ENCODE results near the gene BABAM2. TPM values are rescaled to one million over a fixed set of nuclear protein-coding genes. Genes with fewer than 3 reads are reported as not detected.

BABAM2 gene
- total and polyA plus RNA-seq, 9 of the 15 experiments (the other 6 are each of a cell fraction or from before 2014, with no cell fraction given): 10.9 to 37.4 (median 25.6) TPM

DNA sequence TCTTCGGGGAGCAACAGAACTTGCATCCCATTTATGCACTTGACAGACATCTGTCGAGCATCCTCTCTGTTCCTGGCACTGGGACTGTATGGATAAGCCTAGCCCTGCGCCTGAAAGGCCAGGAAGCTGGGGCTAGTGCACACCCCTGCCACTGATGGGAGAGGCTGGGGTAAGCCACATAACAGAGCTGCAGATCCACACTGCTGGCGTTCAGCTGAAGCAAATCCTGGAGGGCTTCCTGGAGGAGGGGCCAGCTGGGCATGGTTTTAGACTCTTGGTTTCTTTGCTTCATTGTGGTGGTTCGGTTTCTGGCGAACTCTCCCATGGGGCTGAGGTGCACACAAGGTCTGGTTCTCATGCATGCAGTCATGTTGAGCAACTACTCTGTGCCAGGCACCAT is 456.7 kb downstream of the BABAM2 start:
- Histone ChIP-seq H3K4me2 (ENCODE audit: insufficient read depth, low read length) (no peak overlapping the region), H3K27me3 (ENCODE audit: control insufficient read depth in 2 of 2, insufficient read depth in 2 of 2, low read length in 2 of 2) (no peaks in the 10 kb centered on the region), H3K9me3 (replicated peaks; ENCODE audit: control insufficient read depth, insufficient read depth, low read depth, low read length) (no peaks in the 10 kb centered on the region), H3K4me1 (replicated peaks in 1 of 2; ENCODE audit: control insufficient read depth in 2 of 2, insufficient read depth in 2 of 2, low read length in 2 of 2) (peaks cover 15 to 46% of the 10 kb centered on the region in 2 experiments), H3K27ac (ENCODE audit: extremely low read depth, low read depth, low read length) (no peak overlapping the region), H3K79me2 (ENCODE audit: control insufficient read depth, insufficient read depth, low read length) (no peaks in the 10 kb centered on the region), H4K20me1 (replicated peaks; ENCODE audit: control insufficient read depth, insufficient read depth, low read length) (no peaks in the 10 kb centered on the region), H3K9me1 (ENCODE audit: control insufficient read depth, insufficient read depth, low read length) (no peaks in the 10 kb centered on the region), H2AFZ (ENCODE audit: low read depth, low read length) (no peak overlapping the region), H3K36me3 (ENCODE audit: control insufficient read depth, insufficient read depth, low read length) (no peaks in the 10 kb centered on the region), H3K9ac (ENCODE audit: insufficient read depth in 1 of 2, low read depth in 2 of 2, low read length in 2 of 2) (no peak overlapping the region), H3K4me3 (no peak overlapping the region)
- no peak for ATAC-seq
- in situ Hi-C loops (cut with MboI) (no loop called here), intact Hi-C loops (cut with micrococcal nuclease) (no loop called here)
- DNase-seq (ENCODE audit: extremely low read depth in 1 of 4, low spot score in 3 of 4): no peak
- no peak for FAIRE-seq
- ChIA-PET POLR2A (no interaction called here), CTCF (ENCODE audit: low intra/inter-chr PET ratio) (no interaction called here)
- BruUV-seq (replicated peaks): no TSS peak
- WGBS (ENCODE audit: insufficient coverage, low coverage, missing lambda C conversion rate): 37% methylated on average over 6 of the region's 6 CpGs
- TF ChIP-seq ZFPM2 (CRISPR knock-in tag; IDR thresholded peaks at IDR 0.05) (no peak), SMAD1 (IDR thresholded peaks at IDR 0.05; ENCODE audit: low read depth, low read length, partially characterized antibody) (no peak), SREBF2 (CRISPR knock-in tag; IDR thresholded peaks at IDR 0.05) (no peak), SRSF9 (IDR thresholded peaks at IDR 0.05; ENCODE audit: borderline replicate concordance, low read depth, low read length) (no peak), NRF1 (conservative IDR thresholded peaks at IDR 0.05 in 1 of 2, IDR thresholded peaks at IDR 0.05 in 1 of 2) (no peak), ZNF584 (CRISPR knock-in tag; IDR thresholded peaks at IDR 0.05; ENCODE audit: low read depth) (no peak), ADNP (tag; IDR thresholded peaks at IDR 0.05) (peak; percentile 65), THRAP3 (IDR thresholded peaks at IDR 0.05; ENCODE audit: borderline replicate concordance) (no peak), PCBP2 (IDR thresholded peaks at IDR 0.05; ENCODE audit: low read depth, low read length, poor library complexity, severe bottlenecking) (no peak), ZNF121 (CRISPR knock-in tag; conservative IDR thresholded peaks at IDR 0.05) (no peak), SAFB (IDR thresholded peaks at IDR 0.05; ENCODE audit: borderline replicate concordance, low read depth, low read length) (no peak), ZNF316 (IDR thresholded peaks at IDR 0.05) (no peak), EZH2 (IDR thresholded peaks at IDR 0.05; ENCODE audit: borderline replicate concordance, low read depth, low read length) (no peak), GTF3C2 (IDR thresholded peaks at IDR 0.05; ENCODE audit: borderline replicate concordance, extremely low read depth, insufficient read length) (peak; percentile 53), PTTG1 (tag; IDR thresholded peaks at IDR 0.05; ENCODE audit: low read depth) (no peak), OTX1 (CRISPR knock-in tag; IDR thresholded peaks at IDR 0.05) (no peak), ZNF23 (CRISPR knock-in tag; IDR thresholded peaks at IDR 0.05) (no peak), ZNF436 (CRISPR knock-in tag; IDR thresholded peaks at IDR 0.05) (peak; percentile 94), ZNF778 (CRISPR knock-in tag; IDR thresholded peaks at IDR 0.05) (no peak), HDAC1 (IDR thresholded peaks at IDR 0.05) (no peak)
- TF ChIP-seq, protein P1, sequence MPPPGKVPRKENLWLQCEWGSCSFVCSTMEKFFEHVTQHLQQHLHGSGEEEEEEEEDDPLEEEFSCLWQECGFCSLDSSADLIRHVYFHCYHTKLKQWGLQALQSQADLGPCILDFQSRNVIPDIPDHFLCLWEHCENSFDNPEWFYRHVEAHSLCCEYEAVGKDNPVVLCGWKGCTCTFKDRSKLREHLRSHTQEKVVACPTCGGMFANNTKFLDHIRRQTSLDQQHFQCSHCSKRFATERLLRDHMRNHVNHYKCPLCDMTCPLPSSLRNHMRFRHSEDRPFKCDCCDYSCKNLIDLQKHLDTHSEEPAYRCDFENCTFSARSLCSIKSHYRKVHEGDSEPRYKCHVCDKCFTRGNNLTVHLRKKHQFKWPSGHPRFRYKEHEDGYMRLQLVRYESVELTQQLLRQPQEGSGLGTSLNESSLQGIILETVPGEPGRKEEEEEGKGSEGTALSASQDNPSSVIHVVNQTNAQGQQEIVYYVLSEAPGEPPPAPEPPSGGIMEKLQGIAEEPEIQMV (tag; conservative IDR thresholded peaks at IDR 0.05; ENCODE audit: low read depth): no peak
